Measurements from ENCODE around the gene ATP13A1. TPM values are rescaled to one million over a fixed set of nuclear protein-coding genes. Genes with fewer than 3 reads are reported as not detected.

The ATP13A1 gene
- total and polyA plus RNA-seq, 2 of the 8 experiments (the other 6 are each of a cell fraction or from before 2014, with no cell fraction given) = 33.0 to 64.2 TPM

- TF ChIP-seq RAD21 (IDR thresholded peaks at IDR 0.05 in 1 of 2, conservative IDR thresholded peaks at IDR 0.05 in 1 of 2; ENCODE audit: low read depth in 2 of 2, low read length in 2 of 2) (no peak), TCF12 (IDR thresholded peaks at IDR 0.05; ENCODE audit: low read depth, low read length) (no peak), HDAC2 (IDR thresholded peaks at IDR 0.05; ENCODE audit: borderline replicate concordance in 1 of 2, low read depth in 2 of 2, low read length in 2 of 2) (no peak), SIRT6 (IDR thresholded peaks at IDR 0.05; ENCODE audit: low read length) (no peak), CTCF (IDR thresholded peaks at IDR 0.05; ENCODE audit: control extremely low read depth in 1 of 3, insufficient read depth in 1 of 3, low read depth in 1 of 3, low read length in 3 of 3) (no peak), MAFK (IDR thresholded peaks at IDR 0.05; ENCODE audit: low read depth, low read length) (no peak), SIX5 (IDR thresholded peaks at IDR 0.05; ENCODE audit: low read depth, low read length) (no peak), SUZ12 (IDR thresholded peaks at IDR 0.05; ENCODE audit: low read length) (no peak)
These were observed 1.1 kb downstream of the ATP13A1 start (continued) for GRCh38 chr19:19662344-19662743.
